ENCODE measurements around the gene ATXN1. TPM values are rescaled to one million over a fixed set of nuclear protein-coding genes. Genes with fewer than 3 reads are reported as not detected.

The ATXN1 gene
- total RNA-seq, 1 donor from 2014 or later, result 99.2 TPM

- intact Hi-C loops (cut with micrococcal nuclease), result loop anchor here (5.0 kb wide), 1 partner anchor 113 kb away; no protein-coding TSS in a partner anchor
These were observed 326.4 kb downstream of the ATXN1 start for GRCh38 chr6:16434885-16435284.

DNA sequence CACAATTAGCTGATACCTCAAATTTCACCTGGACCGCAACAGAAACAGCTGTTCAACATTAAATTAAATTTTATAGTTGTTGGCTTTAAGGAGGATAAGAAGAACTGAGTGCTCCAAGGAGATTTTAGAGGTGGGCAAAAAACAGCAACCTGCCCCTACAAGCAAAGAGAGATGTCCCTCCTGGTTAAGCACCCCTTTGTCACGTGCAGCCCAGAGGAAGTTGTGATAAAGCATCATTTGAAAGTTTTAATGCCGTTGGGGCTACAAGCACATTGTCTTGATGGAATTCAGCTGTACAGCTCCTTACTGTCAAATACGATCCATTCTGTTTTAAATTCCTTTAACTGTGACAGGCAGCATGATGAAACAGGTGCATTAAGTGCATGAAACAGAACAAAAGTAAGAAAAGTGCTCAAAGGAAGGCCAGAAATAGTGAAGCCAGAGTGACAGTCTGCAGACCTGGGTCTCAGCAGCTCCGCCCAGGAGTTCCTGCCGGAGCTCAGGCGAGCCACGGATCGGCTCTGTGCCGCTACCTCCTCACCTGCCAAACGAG is 327.8 kb downstream of the ATXN1 start:
- intact Hi-C loops (cut with micrococcal nuclease), result no loop called here

DNA sequence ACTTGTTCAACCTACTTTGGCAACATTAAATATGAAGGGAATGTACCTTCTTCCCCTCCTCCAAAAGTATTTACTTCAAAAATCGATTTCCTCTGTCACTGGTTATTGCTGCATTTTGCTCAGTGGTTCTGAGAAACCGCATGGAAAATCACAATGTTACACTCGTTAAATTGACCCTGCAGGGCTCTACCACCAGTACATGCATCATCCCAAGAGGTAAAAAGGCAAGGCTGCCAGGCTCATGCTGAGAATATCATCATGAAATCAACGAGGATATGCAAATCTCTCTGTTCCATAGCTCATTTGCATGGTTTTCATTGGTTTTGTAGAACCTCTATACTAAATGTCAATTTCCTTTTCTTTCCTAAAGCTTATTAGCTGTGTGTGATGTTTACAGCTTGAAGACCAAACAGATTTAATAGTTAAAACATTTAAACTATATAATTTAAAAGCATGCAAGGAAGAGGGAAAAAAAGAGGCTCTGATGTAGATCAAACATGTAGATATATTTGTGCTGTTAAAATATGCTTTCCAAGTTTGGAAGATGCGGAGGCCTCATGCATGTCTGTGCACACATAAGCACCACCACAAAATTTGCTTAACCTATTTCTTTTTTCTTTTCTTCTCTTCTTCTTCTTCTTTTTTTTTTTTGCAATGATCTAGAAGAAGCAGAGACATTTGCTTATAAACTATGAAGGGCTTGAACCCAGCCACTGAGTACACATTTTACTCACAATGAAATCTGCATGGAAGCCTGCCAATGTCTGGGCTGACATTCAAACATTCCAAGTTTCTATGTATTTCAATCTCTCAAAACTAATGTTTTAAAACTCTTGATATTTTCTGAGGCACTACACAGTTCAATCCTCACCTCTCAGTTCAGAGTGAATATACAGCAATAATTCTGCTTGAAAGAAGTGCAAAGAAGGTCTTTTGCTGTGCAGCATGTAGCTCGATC is 328.9 kb downstream of the ATXN1 start:
- intact Hi-C loops (cut with micrococcal nuclease), result no loop called here

GRCh38 chr6:16431106-16431505 is 330.2 kb downstream of the ATXN1 start:
- intact Hi-C loops (cut with micrococcal nuclease), result no loop called here

DNA sequence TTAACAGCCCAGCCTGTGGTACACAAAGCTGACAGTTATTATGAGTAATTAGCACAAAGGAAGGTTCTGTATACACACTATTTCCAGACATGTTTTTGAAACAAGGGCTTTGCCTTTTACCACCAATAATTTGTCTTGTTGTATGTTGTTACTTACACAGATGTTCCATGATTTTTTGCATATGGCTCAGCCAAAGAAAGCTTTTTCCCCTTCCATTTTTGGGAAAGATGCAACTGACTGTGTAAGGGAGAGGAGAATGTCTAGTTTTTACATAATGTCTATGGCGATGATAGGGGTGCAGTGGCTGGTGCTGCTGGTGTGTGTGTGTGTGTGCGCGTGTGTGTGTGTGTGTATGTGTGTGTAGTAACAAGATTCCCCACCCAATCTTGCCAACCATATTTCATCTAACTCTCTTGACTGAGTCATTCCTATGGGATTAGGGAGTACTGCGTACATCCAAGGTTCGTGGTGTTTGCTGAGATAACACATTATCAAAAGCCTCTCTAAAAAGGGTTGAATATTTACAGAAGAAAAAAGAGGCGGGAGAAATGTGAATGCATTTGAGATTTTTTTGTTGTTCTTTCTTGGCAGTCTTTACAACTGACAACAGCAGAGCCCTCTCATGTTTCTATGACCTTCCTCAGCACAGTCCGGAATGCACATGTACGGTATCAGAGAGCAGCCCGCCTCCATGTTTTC is 330.7 kb downstream of the ATXN1 start:
- intact Hi-C loops (cut with micrococcal nuclease), result no loop called here

GRCh38 chr6:16429669-16430068 is 331.6 kb downstream of the ATXN1 start:
- intact Hi-C loops (cut with micrococcal nuclease), result loop anchor here (10.0 kb wide), 1 partner anchor 1165 kb away; no protein-coding TSS in a partner anchor

DNA sequence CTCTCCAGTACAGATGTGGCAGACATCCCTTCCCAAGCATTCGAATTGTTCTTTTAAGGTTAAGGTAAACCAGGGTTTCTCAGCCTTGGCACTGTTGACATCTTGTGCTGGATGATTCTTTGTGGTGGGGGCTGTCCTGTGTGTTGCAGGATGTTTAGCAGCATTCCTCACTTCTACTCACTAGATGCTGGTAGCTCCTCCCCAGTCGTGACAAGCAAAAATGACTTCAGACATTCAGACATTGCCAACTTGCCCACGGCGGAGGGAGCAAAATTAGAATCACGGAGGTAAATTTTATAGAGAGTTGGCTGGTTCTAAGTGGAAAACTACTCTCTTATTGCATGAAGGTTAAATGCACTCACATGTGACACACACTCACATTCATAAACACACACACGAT is 334.1 kb downstream of the ATXN1 start:
- intact Hi-C loops (cut with micrococcal nuclease), result loop anchor here (10.0 kb wide), 1 partner anchor 1168 kb away; no protein-coding TSS in a partner anchor

DNA sequence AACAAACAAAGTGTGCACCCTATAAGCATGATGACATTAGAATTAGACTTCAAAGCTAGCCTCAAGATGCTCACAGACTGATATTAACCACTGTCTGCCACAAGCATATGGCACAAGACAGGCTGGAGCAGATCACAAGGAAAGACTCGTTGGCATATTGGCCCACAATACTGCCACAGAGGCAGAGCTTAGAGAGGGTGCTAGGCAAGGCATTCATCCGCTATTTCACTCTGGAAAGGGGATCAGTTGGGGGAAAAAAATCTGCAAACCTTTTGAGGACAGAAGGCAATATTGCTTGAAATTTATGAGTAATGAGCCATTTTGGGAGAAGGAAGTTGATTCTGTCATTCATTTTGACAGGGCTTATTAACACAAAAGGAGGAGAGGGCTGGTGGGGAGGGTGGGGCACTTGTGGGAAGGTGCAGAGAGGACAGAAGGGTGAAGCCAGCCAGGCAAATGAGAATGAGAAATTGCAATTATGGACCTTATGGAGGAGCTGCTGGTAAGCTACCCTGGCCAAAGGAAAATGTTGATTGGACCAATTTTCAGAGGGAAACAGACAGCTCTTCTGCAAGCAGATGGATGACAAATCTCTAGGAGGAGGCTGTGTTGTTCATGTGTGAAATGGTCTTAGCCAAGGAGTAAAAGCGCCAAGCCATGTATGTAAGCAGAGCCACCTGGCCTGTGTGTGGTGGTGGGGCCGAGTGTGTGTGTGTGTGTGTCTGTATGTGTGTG is 335.2 kb downstream of the ATXN1 start:
- intact Hi-C loops (cut with micrococcal nuclease), result loop anchor here (10.0 kb wide), 1 partner anchor 1169 kb away; no protein-coding TSS in a partner anchor

DNA sequence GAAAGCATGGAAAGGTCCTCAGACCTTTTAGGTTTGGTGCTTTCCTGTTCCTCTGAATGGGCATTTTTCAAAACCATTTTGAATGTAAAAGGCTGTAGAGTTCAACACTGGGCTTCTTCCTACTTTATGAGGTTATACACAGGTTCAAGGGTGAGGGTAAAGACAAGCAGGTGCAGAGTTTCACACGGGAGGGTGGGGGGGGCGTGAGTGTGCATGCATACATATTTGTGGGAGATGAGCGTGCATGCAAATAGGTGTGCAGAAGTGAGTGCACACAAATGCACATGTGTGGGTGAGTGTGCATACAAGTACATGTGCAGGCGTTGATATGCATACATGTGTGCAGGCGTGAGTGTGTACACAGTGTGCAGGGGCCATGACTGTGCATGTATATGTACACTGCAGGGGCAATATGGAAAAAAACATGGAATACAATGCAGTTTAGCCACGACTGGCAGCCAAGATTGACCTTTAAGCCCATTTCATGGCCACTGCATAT is 339.7 kb downstream of the ATXN1 start:
- intact Hi-C loops (cut with micrococcal nuclease), result loop anchor here (1.0 to 10.0 kb wide), 10 partner anchors 15 to 1173 kb away; no protein-coding TSS in a partner anchor

GRCh38 chr6:16420715-16421461 is 340.4 kb downstream of the ATXN1 start:
- intact Hi-C loops (cut with micrococcal nuclease), result loop anchor here (1.0 to 10.0 kb wide), 11 partner anchors 15 to 1174 kb away; no protein-coding TSS in a partner anchor

GRCh38 chr6:16420337-16420714 is 340.9 kb downstream of the ATXN1 start:
- intact Hi-C loops (cut with micrococcal nuclease), result loop anchor here (1.0 to 10.0 kb wide), 5 partner anchors 90 to 1174 kb away; no protein-coding TSS in a partner anchor

GRCh38 chr6:16419636-16420336 is 341.5 kb downstream of the ATXN1 start:
- intact Hi-C loops (cut with micrococcal nuclease), result loop anchor here (1.0 to 10.0 kb wide), 5 partner anchors 91 to 1175 kb away; no protein-coding TSS in a partner anchor

DNA sequence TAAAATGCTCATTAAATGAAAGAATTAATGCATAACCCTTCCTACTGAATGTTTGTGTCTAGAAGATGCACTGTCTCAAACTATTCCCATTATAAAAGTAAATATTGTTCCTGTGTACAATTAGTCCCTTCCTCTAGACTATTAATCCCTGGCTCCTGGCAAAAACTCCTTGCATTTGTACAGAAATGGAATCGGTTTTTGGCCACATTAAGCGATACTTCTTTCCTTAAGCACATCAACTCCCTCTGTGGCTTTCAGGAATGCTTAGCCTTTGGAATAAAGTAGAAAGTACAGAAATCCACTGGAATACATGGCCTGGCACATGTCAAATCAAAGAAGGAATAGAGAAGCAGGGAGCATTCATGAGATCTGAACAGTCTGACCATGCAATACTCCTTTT is 343.1 kb downstream of the ATXN1 start:
- intact Hi-C loops (cut with micrococcal nuclease), result no loop called here

- intact Hi-C loops (cut with micrococcal nuclease), result no loop called here
These were observed 345.6 kb downstream of the ATXN1 start for GRCh38 chr6:16415677-16416076.

DNA sequence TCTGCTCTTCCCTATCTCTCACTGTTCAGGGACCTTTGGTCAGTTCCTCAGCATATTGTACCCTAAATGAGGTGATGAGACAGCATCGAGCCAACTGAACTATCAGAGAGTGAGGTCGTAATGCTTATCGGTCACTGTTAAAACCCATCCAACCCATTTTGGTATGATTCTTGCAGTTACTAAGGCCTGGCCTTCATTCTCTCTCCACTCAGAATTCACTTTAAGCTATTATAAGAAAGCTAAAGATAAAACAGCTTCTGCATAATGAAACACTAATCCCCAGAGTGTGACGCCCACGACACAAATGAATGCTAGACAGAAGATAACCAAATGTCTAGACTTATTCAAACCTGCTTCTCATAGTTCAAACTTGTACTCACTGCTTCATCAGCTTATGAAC is 347.1 kb downstream of the ATXN1 start:
- intact Hi-C loops (cut with micrococcal nuclease), result no loop called here

DNA sequence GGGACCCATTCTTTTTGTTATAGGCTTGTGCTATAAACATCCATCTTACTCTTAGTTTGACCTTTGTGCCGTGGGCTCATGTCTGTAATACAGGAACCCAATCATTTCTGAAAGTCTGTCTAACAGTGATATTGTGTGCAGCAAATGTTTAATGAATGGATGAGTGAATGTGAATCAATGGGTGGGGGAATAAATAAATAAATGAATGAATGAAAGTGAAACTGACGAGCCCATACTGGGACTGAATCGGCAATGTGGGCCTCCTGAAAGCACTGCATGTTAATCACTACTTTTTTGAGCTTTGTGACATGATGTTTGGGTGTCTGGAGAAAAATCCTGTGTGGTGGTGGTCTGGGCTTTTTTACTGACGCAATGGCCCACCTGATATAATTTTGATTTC is 347.9 kb downstream of the ATXN1 start:
- intact Hi-C loops (cut with micrococcal nuclease), result loop anchor here (2.0 kb wide), 1 partner anchor 99 kb away; no protein-coding TSS in a partner anchor

DNA sequence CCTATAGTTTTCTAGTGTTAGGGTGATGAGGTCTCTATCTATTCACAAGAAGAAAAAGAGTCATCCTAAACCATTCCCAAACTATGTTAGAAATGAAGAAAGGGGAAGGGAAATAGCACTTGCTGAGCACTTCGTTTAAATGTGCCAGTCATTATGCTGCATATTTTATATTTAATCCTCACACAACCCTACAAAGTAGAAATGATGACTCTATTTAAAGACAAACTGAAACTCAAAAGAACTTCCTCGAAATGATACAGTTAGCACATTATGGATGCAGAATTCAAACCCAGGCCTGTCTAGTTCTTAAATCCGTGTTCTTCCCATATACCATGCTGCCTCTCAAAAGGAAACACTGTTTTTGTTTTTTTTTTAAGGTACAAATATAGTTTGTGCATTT is 348.3 kb downstream of the ATXN1 start:
- intact Hi-C loops (cut with micrococcal nuclease), result loop anchor here (2.0 kb wide), 1 partner anchor 100 kb away; no protein-coding TSS in a partner anchor

GRCh38 chr6:16412171-16412570 is 349.1 kb downstream of the ATXN1 start:
- intact Hi-C loops (cut with micrococcal nuclease), result loop anchor here (2.0 kb wide), 1 partner anchor 101 kb away; no protein-coding TSS in a partner anchor
